Measurements from ENCODE around the gene BCL2L15. TPM values are rescaled to one million over a fixed set of nuclear protein-coding genes. Genes with fewer than 3 reads are reported as not detected.

Gene BCL2L15
- total RNA-seq, 1 donor from 2014 or later, result 0.14 TPM

DNA sequence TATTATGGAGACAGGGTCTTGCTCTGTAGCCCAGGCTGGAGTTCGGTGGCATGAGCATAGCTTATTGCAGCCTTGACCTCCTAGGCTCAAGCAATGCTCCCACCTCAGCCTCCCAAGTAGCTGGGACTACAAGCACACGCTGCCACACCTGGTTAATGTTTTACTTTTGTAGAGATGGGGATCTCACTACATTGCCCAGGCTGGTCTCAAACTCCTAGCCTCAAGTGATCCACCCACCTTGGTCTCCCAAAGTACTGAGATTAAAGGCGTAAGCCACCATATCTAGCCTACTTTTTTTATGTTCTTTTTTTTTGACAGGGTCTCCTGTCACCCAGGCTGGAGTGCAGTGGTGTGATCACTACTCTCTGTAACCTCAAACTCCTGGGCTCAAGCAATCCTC lies 5.9 kb upstream of the BCL2L15 start:
- Mint-ChIP-seq H3K4me1 (ENCODE audit: low read depth, unreplicated experiment) (peaks cover 5% of the 10 kb centered on the region), H3K27ac (ENCODE audit: unreplicated experiment) (no peak overlapping the region), H3K27me3 (ENCODE audit: low read depth, unreplicated experiment) (peaks cover 3% of the 10 kb centered on the region), H3K9me3 (ENCODE audit: unreplicated experiment) (no peaks in the 10 kb centered on the region), H3K4me3 (ENCODE audit: unreplicated experiment) (no peak overlapping the region), H3K36me3 (ENCODE audit: low read depth, unreplicated experiment) (peaks cover 13% of the 10 kb centered on the region)
- H3K36me3 ChIP-seq (ENCODE audit: insufficient read depth, low read length), result peaks cover 20% of the 10 kb centered on the region
- H3K9me3 ChIP-seq (ENCODE audit: insufficient read depth, low read depth, low read length), result no peaks in the 10 kb centered on the region
- no peaks in the 10 kb centered on the region for H3K79me2 ChIP-seq (ENCODE audit: insufficient read depth, low read length)
- no peaks in the 10 kb centered on the region for H3K27me3 ChIP-seq (ENCODE audit: insufficient read depth, low read length)
- H3K27ac ChIP-seq (ENCODE audit: low read depth, low read length), result no peak overlapping the region
- no peak for TF ChIP-seq EZH2 (IDR thresholded peaks at IDR 0.05; ENCODE audit: insufficient read depth, low read length)
- TF ChIP-seq, protein P1, sequence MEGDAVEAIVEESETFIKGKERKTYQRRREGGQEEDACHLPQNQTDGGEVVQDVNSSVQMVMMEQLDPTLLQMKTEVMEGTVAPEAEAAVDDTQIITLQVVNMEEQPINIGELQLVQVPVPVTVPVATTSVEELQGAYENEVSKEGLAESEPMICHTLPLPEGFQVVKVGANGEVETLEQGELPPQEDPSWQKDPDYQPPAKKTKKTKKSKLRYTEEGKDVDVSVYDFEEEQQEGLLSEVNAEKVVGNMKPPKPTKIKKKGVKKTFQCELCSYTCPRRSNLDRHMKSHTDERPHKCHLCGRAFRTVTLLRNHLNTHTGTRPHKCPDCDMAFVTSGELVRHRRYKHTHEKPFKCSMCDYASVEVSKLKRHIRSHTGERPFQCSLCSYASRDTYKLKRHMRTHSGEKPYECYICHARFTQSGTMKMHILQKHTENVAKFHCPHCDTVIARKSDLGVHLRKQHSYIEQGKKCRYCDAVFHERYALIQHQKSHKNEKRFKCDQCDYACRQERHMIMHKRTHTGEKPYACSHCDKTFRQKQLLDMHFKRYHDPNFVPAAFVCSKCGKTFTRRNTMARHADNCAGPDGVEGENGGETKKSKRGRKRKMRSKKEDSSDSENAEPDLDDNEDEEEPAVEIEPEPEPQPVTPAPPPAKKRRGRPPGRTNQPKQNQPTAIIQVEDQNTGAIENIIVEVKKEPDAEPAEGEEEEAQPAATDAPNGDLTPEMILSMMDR (IDR thresholded peaks at IDR 0.05; ENCODE audit: insufficient read depth, low read depth, low read length), result no peak
- no peaks in the 10 kb centered on the region for H4K20me1 ChIP-seq (ENCODE audit: insufficient read depth, low read length)
- DNase-seq (ENCODE audit: low read depth), result no peak
- FAIRE-seq, result no peak
- no peak overlapping the region for H2AFZ ChIP-seq (ENCODE audit: low read depth, low read length)
- no peak overlapping the region for H3K4me2 ChIP-seq (ENCODE audit: low read length)
- no peak overlapping the region for H3K9ac ChIP-seq (ENCODE audit: low read length)
- no peak overlapping the region for H3K4me3 ChIP-seq (ENCODE audit: insufficient read depth, low read depth, low read length)
- H3K4me1 ChIP-seq (ENCODE audit: insufficient read depth, low read length), result peaks cover 9% of the 10 kb centered on the region

DNA sequence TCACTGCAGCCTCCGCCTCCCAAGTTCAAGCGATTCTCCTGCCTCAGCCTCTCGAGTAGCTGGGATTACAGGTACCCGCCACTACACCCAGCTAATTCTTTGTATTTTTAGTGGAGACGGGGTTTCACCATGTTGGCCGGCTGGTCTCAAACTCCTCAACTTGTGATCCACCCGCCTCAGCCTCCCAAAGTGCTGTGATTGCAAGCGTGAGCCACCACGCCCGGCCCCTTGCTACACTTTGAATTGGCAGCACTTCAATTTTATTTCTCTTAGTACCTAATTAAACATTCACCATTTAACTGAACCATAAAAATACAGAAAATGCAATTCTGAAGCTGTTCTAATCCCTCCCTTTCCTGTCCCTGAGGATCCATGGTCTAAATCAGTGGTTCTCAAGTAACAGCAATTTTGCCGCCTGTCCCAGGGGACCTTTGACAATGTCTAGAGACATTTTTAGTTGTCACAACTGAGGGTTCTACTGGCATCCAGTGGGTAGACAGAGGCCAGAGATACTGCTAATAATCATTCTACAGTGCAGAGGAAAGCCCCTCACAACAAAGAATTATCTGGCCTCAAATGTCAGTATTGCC lies 4.3 kb upstream of the BCL2L15 start:
- TF ChIP-seq, protein P1 (IDR thresholded peaks at IDR 0.05; ENCODE audit: insufficient read depth, low read depth, low read length), result no peak
- H3K79me2 ChIP-seq (ENCODE audit: insufficient read depth, low read length), result no peaks in the 10 kb centered on the region
- no peak overlapping the region for H3K27ac ChIP-seq (ENCODE audit: low read depth, low read length)
- H3K9me3 ChIP-seq (ENCODE audit: insufficient read depth, low read depth, low read length), result no peaks in the 10 kb centered on the region
- H4K20me1 ChIP-seq (ENCODE audit: insufficient read depth, low read length), result no peaks in the 10 kb centered on the region
- no peak overlapping the region for H3K4me2 ChIP-seq (ENCODE audit: low read length)
- no peak for DNase-seq (ENCODE audit: low read depth)
- no peak overlapping the region for H3K4me3 ChIP-seq (ENCODE audit: insufficient read depth, low read depth, low read length)
- H3K4me1 Mint-ChIP-seq (ENCODE audit: low read depth, unreplicated experiment), result peaks cover 5% of the 10 kb centered on the region
- no peaks in the 10 kb centered on the region for H3K9me3 Mint-ChIP-seq (ENCODE audit: unreplicated experiment)
- FAIRE-seq, result no peak
- peaks cover 10% of the 10 kb centered on the region for H3K36me3 ChIP-seq (ENCODE audit: insufficient read depth, low read length)
- no peak overlapping the region for H3K4me3 Mint-ChIP-seq (ENCODE audit: unreplicated experiment)
- peaks cover 10% of the 10 kb centered on the region for H3K36me3 Mint-ChIP-seq (ENCODE audit: low read depth, unreplicated experiment)
- no peak overlapping the region for H3K9ac ChIP-seq (ENCODE audit: low read length)
- no peak overlapping the region for H3K27ac Mint-ChIP-seq (ENCODE audit: unreplicated experiment)
- H3K4me1 ChIP-seq (ENCODE audit: insufficient read depth, low read length), result peaks cover 9% of the 10 kb centered on the region
- no peaks in the 10 kb centered on the region for H3K27me3 ChIP-seq (ENCODE audit: insufficient read depth, low read length)
- no peak overlapping the region for H2AFZ ChIP-seq (ENCODE audit: low read depth, low read length)
- H3K27me3 Mint-ChIP-seq (ENCODE audit: low read depth, unreplicated experiment), result peaks cover 3% of the 10 kb centered on the region

DNA sequence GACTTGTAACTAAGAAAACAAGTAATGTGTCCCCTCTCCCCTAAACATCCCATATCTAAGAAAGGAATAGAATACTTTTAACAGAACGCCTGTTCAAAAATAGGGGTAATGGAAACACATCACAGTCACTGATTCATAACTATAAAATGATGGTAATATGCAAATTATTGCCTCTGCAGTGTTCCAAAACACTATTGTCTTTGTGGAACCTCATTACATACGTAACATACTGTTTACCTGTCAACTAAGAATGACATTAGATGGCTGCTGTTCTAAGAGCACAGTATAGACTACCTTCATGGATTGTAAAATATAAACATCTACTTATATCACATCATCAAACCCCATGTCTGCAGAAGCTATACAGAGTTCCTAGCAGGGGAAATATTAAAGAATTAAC lies 3.4 kb upstream of the BCL2L15 start:
- Histone ChIP-seq H3K27ac (ENCODE audit: low read depth, low read length) (no peak overlapping the region), H2AFZ (ENCODE audit: low read depth, low read length) (no peak overlapping the region), H3K9ac (ENCODE audit: low read length) (no peak overlapping the region), H3K27me3 (ENCODE audit: insufficient read depth, low read length) (no peaks in the 10 kb centered on the region), H3K9me3 (ENCODE audit: insufficient read depth, low read depth, low read length) (no peaks in the 10 kb centered on the region), H3K4me2 (ENCODE audit: low read length) (no peak overlapping the region), H3K79me2 (ENCODE audit: insufficient read depth, low read length) (no peaks in the 10 kb centered on the region), H3K4me1 (ENCODE audit: insufficient read depth, low read length) (peaks cover 2% of the 10 kb centered on the region), H4K20me1 (ENCODE audit: insufficient read depth, low read length) (no peaks in the 10 kb centered on the region), H3K4me3 (ENCODE audit: insufficient read depth, low read depth, low read length) (no peak overlapping the region), H3K36me3 (ENCODE audit: insufficient read depth, low read length) (peaks cover 10% of the 10 kb centered on the region)
- DNase-seq (ENCODE audit: low read depth) (no peak), FAIRE-seq (no peak)
- peaks cover 3% of the 10 kb centered on the region for H3K27me3 Mint-ChIP-seq (ENCODE audit: low read depth, unreplicated experiment)
- H3K9me3 Mint-ChIP-seq (ENCODE audit: unreplicated experiment), result no peaks in the 10 kb centered on the region
- no peaks in the 10 kb centered on the region for H3K4me1 Mint-ChIP-seq (ENCODE audit: low read depth, unreplicated experiment)
- no peak for TF ChIP-seq EZH2 (IDR thresholded peaks at IDR 0.05; ENCODE audit: insufficient read depth, low read length)
- TF ChIP-seq, protein P1 (IDR thresholded peaks at IDR 0.05; ENCODE audit: insufficient read depth, low read depth, low read length), result no peak
- H3K36me3 Mint-ChIP-seq (ENCODE audit: low read depth, unreplicated experiment), result peaks cover 8% of the 10 kb centered on the region
- H3K27ac Mint-ChIP-seq (ENCODE audit: unreplicated experiment), result no peak overlapping the region
- no peak overlapping the region for H3K4me3 Mint-ChIP-seq (ENCODE audit: unreplicated experiment)
